Activated CD8-positive, alpha-beta memory T cell treated with anti-CD3 and anti-CD28 coated beads for 36 hours (primary cell): ENCODE measurements around the gene PRKN. TPM values are rescaled to one million over a fixed set of nuclear protein-coding genes. Genes with fewer than 3 reads are reported as not detected.
"Not testable (repeated sequence)": the region's sequence is repeated elsewhere in the genome, so short reads cannot be mapped to it uniquely, and the experiment has no call there.

Source experiments
- CTCF ChIA-PET: fragments of 350-600 bp; sonication (Branson Sonifier 250); formaldehyde crosslinking; loops from one replicate; lab custom pipeline; 2021; ENCODE audit warnings: antibody characterized with exemption; lab: Charles Lee
- POLR2A ChIA-PET: fragments of 350-600 bp; sonication (Branson Sonifier 250); formaldehyde crosslinking; loops from one replicate; lab custom pipeline; 2021; ENCODE audit warnings: antibody characterized with exemption; lab: Charles Lee
- total RNA-seq, 2 experiments: library from RNA; stranded (reverse); gene quantifications; one replicate each; pipeline ENCODE4 v1.2.3, GENCODE V29; 2021

Gene PRKN
- total RNA-seq, 2 experiments from 2014 or later = not detected

GRCh38 chr6:161884782-161885181 lies 842.8 kb downstream of the PRKN start:
- CTCF ChIA-PET = no interaction called here
- POLR2A ChIA-PET = no interaction called here

- POLR2A ChIA-PET = no interaction called here
Measured at GRCh38 chr6:161882196-161882765, 845.3 kb downstream of the PRKN start.

GRCh38 chr6:161880056-161880455 lies 847.5 kb downstream of the PRKN start:
- POLR2A ChIA-PET = no interaction called here
- CTCF ChIA-PET = no interaction called here

More at GRCh38 chr6:161882196-161882765, 845.3 kb downstream of the PRKN start:
- CTCF ChIA-PET = no interaction called here

- ChIA-PET CTCF (no interaction called here), POLR2A (no interaction called here)
Measured at GRCh38 chr6:161876231-161876630, 851.3 kb downstream of the PRKN start.

GRCh38 chr6:161870236-161870901 lies 857.2 kb downstream of the PRKN start:
- CTCF ChIA-PET = no interaction called here

GRCh38 chr6:161869491-161869890 lies 858.1 kb downstream of the PRKN start:
- ChIA-PET CTCF (no interaction called here), POLR2A (no interaction called here)

More at GRCh38 chr6:161870236-161870901, 857.2 kb downstream of the PRKN start:
- POLR2A ChIA-PET = no interaction called here

GRCh38 chr6:161866570-161866969 lies 861.0 kb downstream of the PRKN start:
- POLR2A ChIA-PET = no interaction called here
- CTCF ChIA-PET = no interaction called here

- CTCF ChIA-PET = not testable (repeated sequence)
Measured at GRCh38 chr6:161861061-161861460, 866.5 kb downstream of the PRKN start.

GRCh38 chr6:161853657-161854056 lies 873.9 kb downstream of the PRKN start:
- CTCF ChIA-PET = no interaction called here
- POLR2A ChIA-PET = no interaction called here

More at GRCh38 chr6:161861061-161861460, 866.5 kb downstream of the PRKN start:
- POLR2A ChIA-PET = not testable (repeated sequence)

GRCh38 chr6:161851486-161851885 lies 876.1 kb downstream of the PRKN start:
- CTCF ChIA-PET, POLR2A ChIA-PET: not testable (repeated sequence)

- CTCF ChIA-PET = no interaction called here
- POLR2A ChIA-PET = no interaction called here
Measured at GRCh38 chr6:161850562-161850961, 877.0 kb downstream of the PRKN start.

- ChIA-PET CTCF (no interaction called here), POLR2A (no interaction called here)
Measured at GRCh38 chr6:161847628-161848027, 879.9 kb downstream of the PRKN start.

GRCh38 chr6:161844804-161845203 lies 882.8 kb downstream of the PRKN start:
- ChIA-PET CTCF (no interaction called here), POLR2A (no interaction called here)

GRCh38 chr6:161843066-161843465 lies 884.5 kb downstream of the PRKN start:
- POLR2A ChIA-PET = no interaction called here
- CTCF ChIA-PET = no interaction called here

GRCh38 chr6:161840380-161840779 lies 887.2 kb downstream of the PRKN start:
- ChIA-PET CTCF (no interaction called here), POLR2A (no interaction called here)

GRCh38 chr6:161838306-161839035 lies 889.1 kb downstream of the PRKN start:
- CTCF ChIA-PET = no interaction called here

GRCh38 chr6:161837854-161838253 lies 889.7 kb downstream of the PRKN start:
- CTCF ChIA-PET = no interaction called here

More at GRCh38 chr6:161838306-161839035, 889.1 kb downstream of the PRKN start:
- POLR2A ChIA-PET = no interaction called here

GRCh38 chr6:161837449-161837735 lies 890.2 kb downstream of the PRKN start:
- POLR2A ChIA-PET = no interaction called here
- CTCF ChIA-PET = no interaction called here

More at GRCh38 chr6:161837854-161838253, 889.7 kb downstream of the PRKN start:
- POLR2A ChIA-PET = no interaction called here

- ChIA-PET CTCF (no interaction called here), POLR2A (no interaction called here)
Measured at GRCh38 chr6:161836643-161837448, 890.7 kb downstream of the PRKN start.
